ENCODE data around the gene CHCHD6. TPM values are rescaled to one million over a fixed set of nuclear protein-coding genes. Genes with fewer than 3 reads are reported as not detected.

Gene CHCHD6
- total RNA-seq, 1 donor from 2014 or later = 30.2 TPM

GRCh38 chr3:126696701-126697267, 7.3 kb upstream of the CHCHD6 start:
- H3K4me1 Mint-ChIP-seq (ENCODE audit: low read depth) = no peaks in the 10 kb centered on the region
- H3K4me3 Mint-ChIP-seq (ENCODE audit: low read depth) = no peak overlapping the region
- H3K27ac Mint-ChIP-seq = no peak overlapping the region
- no peaks in the 10 kb centered on the region for H3K36me3 Mint-ChIP-seq (ENCODE audit: insufficient read depth)
- peaks cover 4% of the 10 kb centered on the region for H3K9me3 Mint-ChIP-seq (ENCODE audit: low read depth)
- TF ChIP-seq, protein P1, sequence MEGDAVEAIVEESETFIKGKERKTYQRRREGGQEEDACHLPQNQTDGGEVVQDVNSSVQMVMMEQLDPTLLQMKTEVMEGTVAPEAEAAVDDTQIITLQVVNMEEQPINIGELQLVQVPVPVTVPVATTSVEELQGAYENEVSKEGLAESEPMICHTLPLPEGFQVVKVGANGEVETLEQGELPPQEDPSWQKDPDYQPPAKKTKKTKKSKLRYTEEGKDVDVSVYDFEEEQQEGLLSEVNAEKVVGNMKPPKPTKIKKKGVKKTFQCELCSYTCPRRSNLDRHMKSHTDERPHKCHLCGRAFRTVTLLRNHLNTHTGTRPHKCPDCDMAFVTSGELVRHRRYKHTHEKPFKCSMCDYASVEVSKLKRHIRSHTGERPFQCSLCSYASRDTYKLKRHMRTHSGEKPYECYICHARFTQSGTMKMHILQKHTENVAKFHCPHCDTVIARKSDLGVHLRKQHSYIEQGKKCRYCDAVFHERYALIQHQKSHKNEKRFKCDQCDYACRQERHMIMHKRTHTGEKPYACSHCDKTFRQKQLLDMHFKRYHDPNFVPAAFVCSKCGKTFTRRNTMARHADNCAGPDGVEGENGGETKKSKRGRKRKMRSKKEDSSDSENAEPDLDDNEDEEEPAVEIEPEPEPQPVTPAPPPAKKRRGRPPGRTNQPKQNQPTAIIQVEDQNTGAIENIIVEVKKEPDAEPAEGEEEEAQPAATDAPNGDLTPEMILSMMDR (IDR thresholded peaks at IDR 0.05; ENCODE audit: unreplicated experiment) = no peak
- no peak for DNase-seq (ENCODE audit: low spot score, unreplicated experiment)
- H3K27me3 Mint-ChIP-seq = peaks cover 15% of the 10 kb centered on the region

GRCh38 chr3:126699011-126699410, 5.0 kb upstream of the CHCHD6 start:
- TF ChIP-seq, protein P1 (IDR thresholded peaks at IDR 0.05; ENCODE audit: unreplicated experiment) = no peak
- Mint-ChIP-seq H3K4me1 (ENCODE audit: low read depth) (peaks cover 3% of the 10 kb centered on the region), H3K27ac (no peak overlapping the region), H3K27me3 (peaks cover 26% of the 10 kb centered on the region), H3K36me3 (ENCODE audit: insufficient read depth) (no peaks in the 10 kb centered on the region), H3K4me3 (ENCODE audit: low read depth) (no peak overlapping the region), H3K9me3 (ENCODE audit: low read depth) (peaks cover 4% of the 10 kb centered on the region)
- no peak for DNase-seq (ENCODE audit: low spot score, unreplicated experiment)

DNA sequence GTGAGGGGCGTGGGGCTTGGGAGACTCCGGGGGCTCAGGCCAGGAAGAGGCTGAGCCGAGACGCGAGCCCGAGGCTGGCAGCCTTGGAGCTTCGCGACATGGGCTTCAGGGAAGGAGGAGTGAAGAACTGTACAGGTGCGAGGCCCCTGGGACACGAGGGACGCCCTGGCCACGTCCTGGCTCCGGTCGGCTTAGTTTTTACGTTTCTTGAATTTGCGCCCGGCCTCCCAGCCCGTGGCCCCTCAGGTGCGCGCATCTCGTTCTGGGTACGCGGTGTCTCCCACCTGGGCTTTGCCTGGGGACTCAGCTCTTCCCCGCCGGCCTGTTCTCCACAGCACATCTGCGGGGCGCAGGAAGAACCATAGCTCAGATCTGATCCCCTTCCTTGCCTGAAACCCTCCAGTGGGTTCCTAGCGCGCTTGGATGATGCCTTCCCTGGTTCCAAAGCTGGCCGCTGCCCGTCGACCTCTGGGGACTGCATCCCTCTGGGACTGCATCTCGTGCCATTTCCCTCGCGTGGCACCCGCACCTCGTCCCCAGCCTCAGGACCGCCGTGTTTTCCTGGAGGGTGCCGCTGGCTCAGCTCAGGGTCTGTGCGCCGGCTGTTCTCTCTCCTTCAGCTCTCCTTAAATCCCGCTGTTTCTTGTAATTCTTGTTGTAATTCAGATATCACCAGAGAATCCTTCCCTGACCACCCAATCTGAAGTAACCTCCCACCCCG, 614 bp downstream of the CHCHD6 start:
- Mint-ChIP-seq H3K9me3 (ENCODE audit: low read depth) (peaks cover 4% of the 10 kb centered on the region), H3K27me3 (peaks cover 22% of the 10 kb centered on the region), H3K36me3 (ENCODE audit: insufficient read depth) (no peaks in the 10 kb centered on the region), H3K27ac (no peak overlapping the region), H3K4me3 (ENCODE audit: low read depth) (peak overlapping the region; percentile 93), H3K4me1 (ENCODE audit: low read depth) (peaks cover 9% of the 10 kb centered on the region)
- TF ChIP-seq, protein P1 (IDR thresholded peaks at IDR 0.05; ENCODE audit: unreplicated experiment) = no peak
- no peak for DNase-seq (ENCODE audit: low spot score, unreplicated experiment)

DNA sequence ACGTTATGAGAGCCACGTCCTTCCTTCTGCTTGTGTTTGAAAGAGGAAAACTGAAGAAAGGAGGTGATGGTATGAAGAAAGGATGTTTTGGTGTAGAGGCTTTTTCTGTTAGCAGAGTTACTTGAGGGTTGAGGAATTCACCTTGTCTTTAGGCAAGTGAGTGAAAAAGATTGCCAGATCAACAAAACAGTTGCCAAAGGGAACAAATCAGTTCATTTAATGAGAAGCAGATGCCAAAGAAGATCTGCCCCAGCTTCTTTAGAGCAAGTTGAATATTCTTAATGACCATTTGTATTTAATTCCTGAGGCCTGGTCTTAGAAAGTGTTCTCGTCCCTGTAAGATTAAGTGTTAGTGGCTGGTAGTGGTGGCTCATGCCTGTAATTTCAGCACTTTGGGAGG, 2.6 kb downstream of the CHCHD6 start:
- Mint-ChIP-seq H3K4me3 (ENCODE audit: low read depth) (no peak overlapping the region), H3K27ac (no peak overlapping the region), H3K4me1 (ENCODE audit: low read depth) (peaks cover 9% of the 10 kb centered on the region), H3K27me3 (peaks cover 19% of the 10 kb centered on the region), H3K9me3 (ENCODE audit: low read depth) (peaks cover under 1% of the 10 kb centered on the region), H3K36me3 (ENCODE audit: insufficient read depth) (no peaks in the 10 kb centered on the region)
- TF ChIP-seq, protein P1 (IDR thresholded peaks at IDR 0.05; ENCODE audit: unreplicated experiment) = no peak
- DNase-seq (ENCODE audit: low spot score, unreplicated experiment) = no peak

GRCh38 chr3:126711121-126711760, 7.2 kb downstream of the CHCHD6 start:
- no peak overlapping the region for H3K27ac Mint-ChIP-seq
- TF ChIP-seq, protein P1 (IDR thresholded peaks at IDR 0.05; ENCODE audit: unreplicated experiment) = peak; percentile 29
- no peak for DNase-seq (ENCODE audit: low spot score, unreplicated experiment)
- H3K9me3 Mint-ChIP-seq (ENCODE audit: low read depth) = no peaks in the 10 kb centered on the region
- H3K4me3 Mint-ChIP-seq (ENCODE audit: low read depth) = no peak overlapping the region
- H3K27me3 Mint-ChIP-seq = no peaks in the 10 kb centered on the region
- peaks cover 8% of the 10 kb centered on the region for H3K4me1 Mint-ChIP-seq (ENCODE audit: low read depth)
- no peaks in the 10 kb centered on the region for H3K36me3 Mint-ChIP-seq (ENCODE audit: insufficient read depth)
